DMS153 treated with DMSO at 0.1 percent for 48 hours (cell line): ENCODE measurements around the gene CIC.
"Not testable (repeated sequence)": the region's sequence is repeated elsewhere in the genome, so short reads cannot be mapped to it uniquely, and the experiment has no call there.

Source experiments
- DNase-seq: peaks from one replicate; lab custom pipeline; 2025; ENCODE audit not compliant: unreplicated experiment; lab: John Stamatoyannopoulos, UW

CIC gene

GRCh38 chr19:42328854-42329253 lies 59.8 kb downstream of the CIC start:
- no peak for DNase-seq

GRCh38 chr19:42330241-42330711 lies 61.2 kb downstream of the CIC start:
- no peak for DNase-seq

GRCh38 chr19:42331333-42331732 lies 62.3 kb downstream of the CIC start:
- not testable (repeated sequence) for DNase-seq

- DNase-seq: no peak
These were observed 63.0 kb downstream of the CIC start for GRCh38 chr19:42332059-42332458.

GRCh38 chr19:42333018-42333417 lies 64.0 kb downstream of the CIC start:
- no peak for DNase-seq

GRCh38 chr19:42333975-42334696 lies 65.1 kb downstream of the CIC start:
- no peak for DNase-seq

GRCh38 chr19:42334697-42335373 lies 65.8 kb downstream of the CIC start:
- DNase-seq: no peak

GRCh38 chr19:42335374-42335936 lies 66.4 kb downstream of the CIC start:
- DNase-seq: no peak

- no peak for DNase-seq
These were observed 66.9 kb downstream of the CIC start for GRCh38 chr19:42335971-42336370.

- DNase-seq: not testable (repeated sequence)
These were observed 70.2 kb downstream of the CIC start for GRCh38 chr19:42339126-42339860.

GRCh38 chr19:42339922-42340321 lies 70.9 kb downstream of the CIC start:
- not testable (repeated sequence) for DNase-seq

GRCh38 chr19:42343344-42344110 lies 74.5 kb downstream of the CIC start:
- DNase-seq: no peak

- no peak for DNase-seq
These were observed 75.4 kb downstream of the CIC start for GRCh38 chr19:42344336-42344893.
